GF-D8 (cell line): ENCODE results near the gene TFCP2L1.

Experiments used
- DNase-seq: peaks from one replicate; lab custom pipeline; 2025; lab: John Stamatoyannopoulos, UW

Gene TFCP2L1

DNA sequence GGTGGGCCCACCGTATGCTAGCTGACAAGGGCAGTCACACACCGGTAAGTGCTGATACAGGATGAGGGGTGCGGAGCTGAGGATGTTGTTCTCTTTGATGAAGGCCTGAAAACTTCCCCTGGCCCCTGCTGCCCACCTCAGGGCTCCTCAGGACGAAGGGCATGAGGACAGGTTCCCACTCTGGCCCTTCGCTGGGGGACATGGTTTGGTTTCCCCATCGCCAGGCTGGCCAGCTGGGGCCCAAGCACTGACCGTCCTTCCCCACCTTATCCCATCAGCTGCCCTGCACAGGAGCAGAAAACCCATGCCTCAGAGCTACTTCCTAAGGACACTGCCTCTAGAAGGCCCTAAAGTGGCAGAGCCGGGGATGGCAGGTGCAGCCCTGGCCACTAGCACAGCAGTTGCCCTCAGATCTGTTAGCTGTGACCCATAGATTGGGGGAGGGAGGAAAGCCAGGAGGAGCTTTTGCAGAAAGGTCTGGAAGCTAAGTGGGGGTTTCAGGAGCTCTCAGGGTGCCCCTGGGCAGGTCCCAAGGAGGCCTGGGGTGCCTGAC, 66.5 kb downstream of the TFCP2L1 start:
- DNase-seq = no peak

DNA sequence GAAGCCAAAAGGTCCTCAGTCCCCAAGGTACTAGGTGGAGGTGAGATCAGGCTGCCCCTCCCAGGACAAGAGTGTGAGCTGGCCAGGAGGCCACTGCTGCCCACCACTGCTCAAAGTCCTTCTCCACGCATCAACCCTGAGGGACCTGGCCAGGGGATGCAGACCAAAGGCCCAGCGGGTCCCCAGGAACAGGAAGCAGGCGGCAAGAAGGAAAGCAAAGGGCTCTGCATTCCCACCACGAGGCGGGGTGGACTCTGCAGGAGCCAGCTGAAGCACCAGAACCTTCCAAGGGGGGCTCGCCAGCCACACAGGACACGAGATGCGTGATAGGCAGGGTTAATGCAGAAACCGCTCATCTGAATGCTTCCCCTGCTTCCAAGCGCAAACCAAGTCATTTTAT, 67.4 kb downstream of the TFCP2L1 start:
- DNase-seq = no peak

- DNase-seq = no peak
These were observed 70.7 kb downstream of the TFCP2L1 start for GRCh38 chr2:121214296-121214695.

DNA sequence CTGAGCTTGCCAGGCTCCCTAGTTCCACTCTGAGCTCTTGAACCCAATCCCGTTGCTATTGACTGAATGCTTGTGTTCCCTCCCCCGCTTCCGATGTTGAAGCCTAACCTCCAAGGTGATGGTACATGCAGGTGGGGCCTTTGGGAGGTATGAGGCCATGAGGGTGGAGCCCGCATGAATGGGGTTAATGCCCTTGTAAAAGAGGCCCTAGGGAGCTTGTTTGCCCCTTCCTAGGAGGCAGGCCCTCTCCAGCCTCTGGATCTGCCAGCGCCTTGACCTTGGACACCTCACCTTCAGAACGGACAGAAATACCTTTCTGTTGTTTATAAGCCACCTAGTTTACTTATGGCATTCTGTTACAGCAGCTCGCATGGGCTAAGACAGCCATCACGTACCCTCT, 71.6 kb downstream of the TFCP2L1 start:
- no peak for DNase-seq

DNA sequence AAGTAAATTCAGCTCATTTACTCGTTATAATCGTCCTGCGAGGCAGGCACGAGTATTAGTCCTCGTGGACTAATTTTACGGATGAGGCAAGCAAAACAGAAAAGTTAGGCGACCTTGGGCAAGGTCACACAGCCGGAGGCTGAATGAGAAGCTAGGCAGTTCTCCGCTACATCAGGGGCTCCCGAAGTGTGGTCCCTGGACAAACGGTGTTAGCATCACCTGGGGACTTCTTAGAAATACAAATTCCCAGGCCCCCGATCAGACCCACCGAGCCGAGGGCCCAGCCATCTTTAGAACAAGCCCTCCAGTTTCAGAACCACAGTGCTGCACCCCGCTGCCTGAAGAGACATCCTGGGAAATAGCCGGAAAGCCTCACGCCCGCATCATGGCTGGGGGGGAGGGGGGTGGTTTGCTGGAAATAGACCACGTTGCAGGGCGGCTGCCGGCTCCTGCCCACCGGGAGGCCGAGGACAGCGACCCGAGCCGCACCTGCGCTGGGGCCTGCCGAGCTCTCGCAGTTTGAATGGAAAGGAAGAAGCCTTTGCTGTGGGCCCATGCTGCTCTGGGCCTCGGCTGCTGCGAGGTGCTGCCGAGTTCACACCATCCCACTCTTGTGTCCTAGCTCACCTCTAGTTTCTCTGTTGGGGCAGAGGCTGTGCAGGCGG, 72.2 kb downstream of the TFCP2L1 start:
- DNase-seq = no peak

DNA sequence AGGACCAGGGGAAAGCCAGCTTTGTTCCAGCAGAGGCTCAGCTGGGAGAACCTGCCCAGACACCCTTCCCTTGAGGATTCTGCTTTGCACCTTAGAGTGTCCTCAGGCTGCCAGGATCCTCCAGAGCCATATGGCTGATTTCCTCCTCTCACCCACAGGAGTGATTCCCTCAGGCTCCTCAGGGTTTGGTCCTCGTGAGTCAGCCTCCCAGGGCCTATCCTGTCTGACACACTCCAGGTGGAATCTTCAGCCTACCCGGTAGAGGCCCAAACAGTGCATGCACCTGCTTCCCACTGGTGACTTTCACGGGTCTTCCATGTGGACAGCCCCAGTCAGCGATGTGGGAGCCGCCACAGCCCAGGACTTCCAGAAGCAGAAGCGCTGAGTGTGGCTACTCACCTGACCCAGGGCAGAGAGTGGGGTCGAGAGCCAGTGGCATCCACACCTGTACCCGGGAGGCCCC, 73.3 kb downstream of the TFCP2L1 start:
- DNase-seq = no peak

- no peak for DNase-seq
These were observed 73.8 kb downstream of the TFCP2L1 start for GRCh38 chr2:121211251-121211650.

DNA sequence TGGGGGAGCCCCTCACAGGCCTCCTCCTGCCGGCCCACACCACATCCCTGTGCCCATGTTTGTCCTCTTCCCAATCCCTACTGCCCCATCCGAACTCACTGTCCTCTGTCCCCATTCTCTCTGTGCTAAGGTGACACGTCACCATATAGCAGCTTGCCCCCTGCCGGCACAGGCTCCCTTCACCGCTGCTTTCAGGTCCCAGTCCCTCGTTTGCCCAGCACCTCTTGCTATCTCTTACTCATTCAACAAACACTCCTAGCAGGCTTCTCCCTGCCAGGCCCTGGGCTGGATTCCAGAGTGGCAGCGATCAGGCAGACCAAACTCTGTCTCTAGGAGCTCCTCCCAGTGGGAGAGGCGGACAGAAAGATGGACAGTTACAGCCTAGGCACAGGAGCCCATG, 74.3 kb downstream of the TFCP2L1 start:
- no peak for DNase-seq

DNA sequence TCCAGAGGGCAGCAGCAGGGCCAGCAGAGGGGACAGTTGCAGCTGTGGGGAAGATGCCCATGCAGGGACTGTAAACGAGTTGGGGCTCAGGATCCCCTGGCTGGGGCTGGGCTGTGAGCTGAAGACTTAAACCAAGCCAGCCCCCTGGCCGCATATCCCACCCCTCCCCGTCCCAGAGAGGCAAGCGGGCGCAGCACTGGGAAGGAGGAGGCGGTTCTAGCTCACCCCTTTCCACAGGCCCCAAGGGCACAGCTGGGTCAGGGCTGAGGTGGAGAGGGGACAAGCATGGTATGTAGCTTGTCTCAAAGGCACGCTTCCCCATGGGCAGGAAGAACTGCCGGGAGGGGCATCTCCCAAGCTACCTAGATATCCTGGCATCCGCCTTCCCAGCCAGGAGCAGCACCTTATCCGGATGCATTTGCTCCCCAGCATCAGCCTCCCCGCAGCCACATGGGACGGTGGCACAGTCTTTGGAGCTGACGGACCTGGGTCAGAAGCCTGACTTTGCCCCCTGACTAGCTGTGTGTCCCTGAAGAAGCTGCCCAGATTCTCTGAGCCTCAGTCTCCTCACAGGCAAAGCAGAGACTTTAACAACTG, 75.9 kb downstream of the TFCP2L1 start:
- DNase-seq = no peak

DNA sequence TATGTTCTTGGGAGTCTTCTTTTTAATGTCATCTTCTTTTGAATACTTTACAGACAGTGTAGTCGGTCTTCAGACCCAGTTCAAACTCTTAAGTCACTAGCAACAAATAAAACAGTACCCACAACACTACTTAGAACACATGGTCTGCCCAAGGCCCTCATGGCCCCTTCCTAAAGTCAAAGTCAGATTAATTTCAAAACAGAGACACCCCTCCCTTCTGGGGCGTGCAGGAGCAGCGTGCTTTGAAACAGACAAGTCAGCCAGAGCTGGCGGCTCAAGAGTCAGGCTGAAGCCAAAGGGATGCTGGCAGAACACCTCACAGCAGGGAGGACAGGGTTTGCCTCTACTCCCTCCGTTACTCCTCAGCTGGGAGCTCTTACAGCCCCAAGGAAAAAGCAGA, 77.5 kb downstream of the TFCP2L1 start:
- no peak for DNase-seq

GRCh38 chr2:121205321-121205942, 79.6 kb downstream of the TFCP2L1 start:
- DNase-seq = no peak

GRCh38 chr2:121203591-121204249, 81.3 kb downstream of the TFCP2L1 start:
- DNase-seq = no peak

DNA sequence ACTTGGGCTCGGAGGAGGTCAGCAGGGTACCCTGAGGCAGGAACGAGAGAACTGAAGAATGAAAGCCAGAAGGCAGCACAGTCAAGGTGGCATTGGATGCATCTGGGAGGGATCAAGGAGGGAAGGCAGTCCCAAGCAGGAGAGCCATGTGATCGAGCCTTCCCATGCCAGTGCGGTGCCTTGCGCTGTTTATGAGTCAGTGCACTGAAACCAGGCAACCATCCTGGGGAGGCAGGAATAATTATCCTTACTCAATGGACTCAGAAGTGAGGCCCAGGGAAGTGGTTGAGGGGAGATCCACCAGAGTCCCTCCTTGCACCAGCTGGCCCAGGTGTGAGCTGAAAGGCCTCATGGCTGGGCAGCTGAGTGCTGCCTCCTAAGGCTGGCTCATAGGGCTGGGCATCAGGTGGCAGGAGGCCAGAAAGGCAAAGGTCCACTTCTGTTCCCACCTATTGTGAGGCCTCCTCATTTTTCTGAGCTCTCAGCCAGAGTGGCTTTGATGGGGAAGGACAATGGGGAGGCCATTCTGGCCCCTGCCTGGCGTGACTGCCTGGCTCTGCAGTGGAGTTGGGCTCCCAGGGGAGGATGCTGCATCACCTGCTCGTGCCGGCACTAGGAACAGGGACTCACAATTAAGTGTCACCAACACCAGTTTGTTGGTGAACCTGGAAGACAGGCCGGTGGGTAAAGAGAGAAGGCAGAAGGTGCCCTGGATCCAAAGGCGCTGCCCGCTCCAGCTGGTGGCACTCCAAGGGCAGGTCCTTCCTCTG, 82.3 kb downstream of the TFCP2L1 start:
- no peak for DNase-seq

DNA sequence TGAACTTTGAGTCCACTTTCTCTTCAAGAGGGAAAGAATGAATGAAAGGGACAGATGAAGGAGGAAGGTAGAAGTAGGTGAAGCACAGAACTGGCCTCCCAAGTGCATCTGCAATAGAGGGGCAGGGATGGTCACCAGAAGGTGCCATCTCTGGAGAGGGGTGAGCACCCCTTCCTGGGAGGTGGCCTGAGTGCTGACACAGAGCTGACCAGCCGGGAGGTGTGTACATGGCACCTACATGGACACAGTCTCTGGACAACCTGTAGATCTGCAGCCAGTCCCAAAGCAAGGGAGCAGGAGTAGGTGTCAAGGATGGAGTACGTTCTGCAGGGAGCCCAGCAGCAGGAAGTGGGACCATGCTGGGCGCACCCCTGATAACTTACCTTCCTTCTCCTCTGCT, 83.2 kb downstream of the TFCP2L1 start:
- DNase-seq = no peak

GRCh38 chr2:121200419-121201315, 84.3 kb downstream of the TFCP2L1 start:
- no peak for DNase-seq

- no peak for DNase-seq
These were observed 85.0 kb downstream of the TFCP2L1 start for GRCh38 chr2:121200011-121200347.

DNA sequence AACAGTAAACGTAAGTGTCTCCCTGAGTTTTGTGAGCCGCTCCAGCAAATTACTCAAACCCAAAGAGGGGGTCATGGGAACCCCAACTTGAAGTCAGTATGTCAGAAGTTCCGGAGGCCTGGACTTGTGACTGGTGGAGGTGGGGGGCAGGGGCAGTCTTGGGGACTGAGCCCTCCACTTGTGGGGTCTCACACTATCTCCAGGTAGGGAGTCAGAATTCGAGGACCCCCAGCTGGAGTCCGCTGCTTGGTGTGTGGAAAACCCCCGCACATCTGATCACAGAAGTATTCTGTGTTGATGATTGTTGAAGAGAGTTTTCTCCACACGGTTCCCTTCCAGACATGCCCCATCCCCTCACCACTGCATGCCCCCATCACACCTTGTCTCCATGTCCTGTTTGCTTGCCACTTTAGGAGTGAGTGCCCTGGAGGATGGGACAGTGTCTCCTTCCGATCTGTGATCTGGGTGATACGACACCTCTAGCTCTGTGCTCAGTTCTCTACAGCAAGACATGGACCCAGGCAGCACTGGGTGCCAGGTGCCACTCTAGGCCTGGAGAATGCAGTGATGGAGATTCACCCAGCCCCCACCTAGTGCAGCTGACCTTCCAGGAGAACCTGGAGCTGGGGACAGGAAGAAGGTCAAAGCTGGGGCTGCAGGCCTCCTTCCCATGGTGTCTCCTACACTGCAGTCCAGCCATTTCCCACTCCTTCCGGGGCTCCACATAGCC, 85.6 kb downstream of the TFCP2L1 start:
- DNase-seq = no peak

- no peak for DNase-seq
These were observed 87.5 kb downstream of the TFCP2L1 start for GRCh38 chr2:121197369-121198091.

DNA sequence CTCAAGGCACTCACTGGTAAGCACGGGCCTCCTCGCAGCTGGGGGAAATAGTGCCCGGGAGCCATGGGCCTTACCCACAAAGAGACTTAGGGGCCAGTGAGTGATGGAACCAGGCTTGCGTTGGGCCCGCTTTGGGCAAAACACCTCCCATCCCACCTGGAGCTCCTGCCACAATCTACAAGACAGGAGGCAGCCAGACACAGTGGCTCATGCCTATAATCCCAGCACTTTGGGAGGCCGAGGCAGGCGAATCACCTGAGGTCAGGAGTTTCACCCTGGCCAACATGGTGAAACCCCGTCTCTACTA, 88.2 kb downstream of the TFCP2L1 start:
- no peak for DNase-seq
